HCT116 (cell line): ENCODE measurements around the gene CDH1. TPM values are rescaled to one million over a fixed set of nuclear protein-coding genes. Genes with fewer than 3 reads are reported as not detected.

Experiments
- ATAC-seq: fragments of 200-7000 bp; cut with Tn5 transposase; 2 replicates; pipeline ENCODE4 v1.9.1; 2020; ENCODE audit warnings: mild to moderate bottlenecking, moderate library complexity
- BruUV-seq: library from RNA; stranded (reverse); fragments of 400-500 nt; replicated peaks from 2 replicates; lab custom pipeline; 2021; lab: Mats Ljungman, UMichigan
- CTCF ChIA-PET: fragments of 300-600 bp; sonication (Branson Sonifier 250); formaldehyde crosslinking; loops from one replicate; lab custom pipeline; 2021; ENCODE audit warnings: antibody characterized with exemption; lab: Charles Lee
- POLR2A ChIA-PET: fragments of 300-600, 350-600 bp; sonication (Branson Sonifier 250); formaldehyde crosslinking; loops from one replicate; lab custom pipeline; 2021; ENCODE audit warnings: antibody characterized with exemption; lab: Charles Lee
- RAD21 ChIA-PET, 2 experiments: fragments of 300-600 bp; sonication (Branson Sonifier 250); formaldehyde crosslinking; loops; one replicate each; lab custom pipeline; 2023; ENCODE audit warnings: low total read pairs in 2 of 2; ENCODE audit not compliant: uncharacterized antibody in 2 of 2, unreplicated experiment in 2 of 2, low non-redundant PET in 1 of 2; lab: Charles Lee
- DNase-seq: peaks from one replicate; pipeline ENCODE4 v3.0.0-alpha.2; 2010; ENCODE audit warnings: low read depth, low spot score
- H2AFZ ChIP-seq: fragments of 200-600 bp; shearing (Covaris generic), sonication (generic); 2 replicates; pipeline ENCODE4 v1.6.1; 2017; ENCODE audit warnings: low read depth, mixed run types, mixed read lengths, antibody characterized with exemption, low read length; ENCODE audit not compliant: poor library complexity, severe bottlenecking
- H3K27ac ChIP-seq: 2 replicates; pipeline ENCODE4 v1.5.1; 2012; ENCODE audit warnings: low read depth, low read length
- H3K27me3 ChIP-seq: fragments of 200-600 bp; sonication (generic); 2 replicates; pipeline ENCODE4 v1.6.1; 2016; ENCODE audit warnings: mixed run types, low read length, mixed read lengths; ENCODE audit not compliant: insufficient read depth
- H3K36me3 ChIP-seq, 2 experiments: fragments of 200-500 bp in 1 of 2; fragments of 200-600 bp in 1 of 2; sonication (Bioruptor generic) in 1 of 2; sonication (generic) in 1 of 2; 2 replicates each; pipeline versions ENCODE4 v1.5.1 to v1.6.1; 2014 to 2016; ENCODE audit warnings: low read length in 2 of 2, inconsistent platforms in 1 of 2, mixed read lengths in 1 of 2, mixed run types in 1 of 2; ENCODE audit not compliant: insufficient read depth in 2 of 2, control insufficient read depth in 1 of 2
- H3K4me1 ChIP-seq, 2 experiments: fragments of 200-600 bp in 1 of 2; sonication (generic) in 1 of 2; 2 replicates each; pipeline versions ENCODE4 v1.5.1 to v1.6.1; 2012 to 2017; ENCODE audit warnings: low read length in 2 of 2, inconsistent platforms in 1 of 2, mild to moderate bottlenecking in 1 of 2, mixed read lengths in 1 of 2, mixed run types in 1 of 2, moderate library complexity in 1 of 2; ENCODE audit not compliant: insufficient read depth in 2 of 2, control insufficient read depth in 1 of 2
- H3K4me2 ChIP-seq: fragments of 200-600 bp; sonication (generic); 2 replicates; pipeline ENCODE4 v1.6.1; 2017; ENCODE audit warnings: mixed run types, low read length, mixed read lengths
- H3K4me3 ChIP-seq, 2 experiments: fragments of 200-600 bp in 1 of 2; sonication (generic) in 1 of 2; replicated peaks in 1 of 2; 2 replicates each; pipeline ENCODE4 v1.5.1; 2011 to 2016; ENCODE audit warnings: low read length in 2 of 2, control low read depth in 1 of 2, low read depth in 1 of 2, mild to moderate bottlenecking in 1 of 2, mixed read lengths in 1 of 2, mixed run types in 1 of 2
- H3K79me2 ChIP-seq: fragments of 200-600 bp; sonication (generic); 2 replicates; pipeline ENCODE4 v1.6.1; 2017; ENCODE audit warnings: mild to moderate bottlenecking, mixed run types, low read length, moderate library complexity, mixed read lengths; ENCODE audit not compliant: insufficient read depth
- H3K9ac ChIP-seq: fragments of 200-600 bp; sonication (generic); 2 replicates; pipeline ENCODE4 v1.6.1; 2016; ENCODE audit warnings: low read length, mixed read lengths
- H3K9me2 ChIP-seq: fragments of 200-600 bp; sonication (generic), shearing (Covaris generic); 2 replicates; pipeline ENCODE4 v1.6.1; 2017; ENCODE audit warnings: mixed run types, mild to moderate bottlenecking, moderate library complexity; ENCODE audit not compliant: insufficient read depth
- H3K9me3 ChIP-seq, 2 experiments: fragments of 200-500 bp in 1 of 2; fragments of 200-600 bp in 1 of 2; sonication (Bioruptor generic) in 1 of 2; sonication (generic) in 1 of 2; 2 replicates each; pipeline ENCODE4 v1.6.1; 2014 to 2017; ENCODE audit warnings: low read length in 2 of 2, mixed read lengths in 2 of 2, inconsistent platforms in 1 of 2, low read depth in 1 of 2, mild to moderate bottlenecking in 1 of 2, mixed run types in 1 of 2, moderate library complexity in 1 of 2; ENCODE audit not compliant: control insufficient read depth in 1 of 2, insufficient read depth in 1 of 2
- H4K20me1 ChIP-seq: fragments of 200-600 bp; sonication (generic), shearing (Covaris generic); 2 replicates; pipeline ENCODE4 v1.6.1; 2017; ENCODE audit warnings: mixed run types, mild to moderate bottlenecking, moderate library complexity; ENCODE audit not compliant: insufficient read depth
- CEBPB ChIP-seq: IDR thresholded peaks from 2 replicates; pipeline ENCODE4 v1.6.1; 2012; ENCODE audit warnings: low read depth
- EGR1 ChIP-seq: IDR thresholded peaks from 2 replicates; pipeline ENCODE4 v1.6.1; 2012; ENCODE audit warnings: low read depth
- EZH2 ChIP-seq: fragments of 200-600 bp; sonication (generic); IDR thresholded peaks from 2 replicates; pipeline ENCODE4 v1.6.1; 2017; ENCODE audit warnings: antibody characterized with exemption, mixed run types
- EZH2phosphoT487 ChIP-seq: fragments of 200-600 bp; IDR thresholded peaks from 2 replicates; pipeline ENCODE4 v1.6.1; 2018; ENCODE audit warnings: antibody characterized with exemption, borderline replicate concordance
- JUND ChIP-seq: IDR thresholded peaks from 2 replicates; pipeline ENCODE4 v1.6.1; 2012
- MAX ChIP-seq: IDR thresholded peaks from 2 replicates; pipeline ENCODE4 v1.6.1; 2012
- POLR2A ChIP-seq: IDR thresholded peaks from 2 replicates; pipeline ENCODE4 v1.7.0; 2011; ENCODE audit warnings: borderline replicate concordance; ENCODE audit not compliant: insufficient read depth, insufficient read length; ENCODE audit errors: extremely low read depth
- RAD21 ChIP-seq: IDR thresholded peaks from 2 replicates; pipeline ENCODE4 v1.6.1; 2012; ENCODE audit warnings: low read depth, mild to moderate bottlenecking
- REST ChIP-seq: IDR thresholded peaks from 2 replicates; pipeline ENCODE4 v1.6.1; 2012; ENCODE audit warnings: low read depth
- SIN3A ChIP-seq: IDR thresholded peaks from 2 replicates; pipeline ENCODE4 v1.6.1; 2012; ENCODE audit warnings: low read depth
- SP1 ChIP-seq: IDR thresholded peaks from 2 replicates; pipeline ENCODE4 v1.6.1; 2012; ENCODE audit warnings: low read depth
- SRF ChIP-seq: IDR thresholded peaks from 2 replicates; pipeline ENCODE4 v1.6.1; 2012; ENCODE audit warnings: low read depth
- TCF7L2 ChIP-seq: IDR thresholded peaks from 2 replicates; pipeline ENCODE4 v1.7.0; 2011; ENCODE audit warnings: borderline replicate concordance, inconsistent platforms; ENCODE audit not compliant: insufficient read depth, insufficient read length; ENCODE audit errors: extremely low read depth
- ZBTB33 ChIP-seq: IDR thresholded peaks from 2 replicates; pipeline ENCODE4 v1.6.1; 2011; ENCODE audit warnings: mild to moderate bottlenecking, low read length, moderate library complexity; ENCODE audit not compliant: insufficient replicate concordance; ENCODE audit errors: extremely low read depth
- ZFX ChIP-seq: fragments of 450-650 bp; IDR thresholded peaks from 2 replicates; pipeline ENCODE4 v1.6.1; 2017
- intact Hi-C: fragments of 100-400 bp; cut with micrococcal nuclease; formaldehyde crosslinking; loops from 2 replicates; pipeline ENCODE4 v1.10.0; 2022
- total RNA-seq: library from RNA; stranded (reverse); gene quantifications from one replicate; pipeline ENCODE4 v1.2.1, GENCODE V29; 2021; ENCODE audit not compliant: unreplicated experiment

Gene CDH1
- total RNA-seq, 1 experiment from 2014 or later: 73.2 TPM

- Histone ChIP-seq H3K4me1 (no peaks in the 10 kb centered on the region), H3K9me2 (no peaks in the 10 kb centered on the region), H3K36me3 (no peaks in the 10 kb centered on the region), H3K4me3 (no peak overlapping the region), H3K4me2 (no peak overlapping the region), H3K79me2 (no peaks in the 10 kb centered on the region), H2AFZ (no peak overlapping the region), H3K27ac (no peak overlapping the region), H3K27me3 (no peaks in the 10 kb centered on the region), H4K20me1 (no peaks in the 10 kb centered on the region), H3K9me3 (no peaks in the 10 kb centered on the region), H3K9ac (no peak overlapping the region)
- ChIA-PET CTCF (no interaction called here), RAD21 (no interaction called here), POLR2A (no interaction called here)
- ATAC-seq: no peak
- no TSS peak for BruUV-seq
- DNase-seq: no peak
- intact Hi-C loops: no loop called here
- TF ChIP-seq ZBTB33 (no peak), EGR1 (no peak), RAD21 (no peak), CEBPB (no peak), JUND (no peak), SRF (no peak), POLR2A (no peak), EZH2phosphoT487 (no peak), SIN3A (no peak), ZFX (no peak), MAX (no peak), REST (no peak), EZH2 (no peak), SP1 (no peak), TCF7L2 (no peak)
These were observed 129.8 kb downstream of the CDH1 start for GRCh38 chr16:68866933-68867332.
